Stimulated activated naive CD8-positive, alpha-beta T cell treated with anti-CD3 and anti-CD28 coated beads, Interleukin-15, Interleukin-2, amounts not matched to agents 100 ng/mL and 50 ng/mL, for 24 hours (primary cell): Measurements from ENCODE around the gene EPB41L4A.

ENCODE experiments used
- H3K27ac Mint-ChIP-seq: one replicate; pipeline ENCODE4 v1.8.0; 2021; ENCODE audit warnings: mild to moderate bottlenecking, mixed read lengths
- H3K27me3 Mint-ChIP-seq: one replicate; pipeline ENCODE4 v1.8.0; 2021; ENCODE audit warnings: mixed read lengths
- H3K36me3 Mint-ChIP-seq: one replicate; pipeline ENCODE4 v1.8.0; 2021; ENCODE audit warnings: low read depth, mixed read lengths
- H3K4me1 Mint-ChIP-seq: one replicate; pipeline ENCODE4 v1.8.0; 2021; ENCODE audit warnings: low read depth, mixed read lengths
- H3K4me3 Mint-ChIP-seq: one replicate; pipeline ENCODE4 v1.8.0; 2021; ENCODE audit warnings: mild to moderate bottlenecking, mixed read lengths
- H3K9me3 Mint-ChIP-seq: one replicate; pipeline ENCODE4 v1.8.0; 2021; ENCODE audit warnings: mixed read lengths

Gene EPB41L4A

GRCh38 chr5:112351225-112351624 is 67.9 kb downstream of the EPB41L4A start:
- Mint-ChIP-seq H3K4me3 (no peak overlapping the region), H3K9me3 (no peaks in the 10 kb centered on the region), H3K27me3 (peaks cover 3% of the 10 kb centered on the region), H3K27ac (no peak overlapping the region), H3K4me1 (no peaks in the 10 kb centered on the region), H3K36me3 (no peaks in the 10 kb centered on the region)

GRCh38 chr5:112350626-112351025 is 68.5 kb downstream of the EPB41L4A start:
- Mint-ChIP-seq H3K4me1 (no peaks in the 10 kb centered on the region), H3K36me3 (no peaks in the 10 kb centered on the region), H3K27me3 (peaks cover 3% of the 10 kb centered on the region), H3K9me3 (no peaks in the 10 kb centered on the region), H3K4me3 (no peak overlapping the region), H3K27ac (no peak overlapping the region)

GRCh38 chr5:112349371-112349770 is 69.7 kb downstream of the EPB41L4A start:
- Mint-ChIP-seq H3K4me3 (no peak overlapping the region), H3K27me3 (peaks cover 3% of the 10 kb centered on the region), H3K36me3 (no peaks in the 10 kb centered on the region), H3K9me3 (no peaks in the 10 kb centered on the region), H3K4me1 (no peaks in the 10 kb centered on the region), H3K27ac (no peak overlapping the region)

- H3K27me3 Mint-ChIP-seq, result no peaks in the 10 kb centered on the region
- H3K36me3 Mint-ChIP-seq, result no peaks in the 10 kb centered on the region
- H3K4me3 Mint-ChIP-seq, result no peak overlapping the region
- H3K27ac Mint-ChIP-seq, result no peak overlapping the region
- no peaks in the 10 kb centered on the region for H3K4me1 Mint-ChIP-seq
- no peaks in the 10 kb centered on the region for H3K9me3 Mint-ChIP-seq
Measured at GRCh38 chr5:112348915-112349314, 70.2 kb downstream of the EPB41L4A start.

GRCh38 chr5:112348387-112348786 is 70.7 kb downstream of the EPB41L4A start:
- Mint-ChIP-seq H3K27me3 (peaks cover 3% of the 10 kb centered on the region), H3K4me1 (no peaks in the 10 kb centered on the region), H3K4me3 (no peak overlapping the region), H3K9me3 (no peaks in the 10 kb centered on the region), H3K27ac (no peak overlapping the region), H3K36me3 (no peaks in the 10 kb centered on the region)

GRCh38 chr5:112346411-112347044 is 72.5 kb downstream of the EPB41L4A start:
- no peak overlapping the region for H3K4me3 Mint-ChIP-seq
- H3K4me1 Mint-ChIP-seq, result no peaks in the 10 kb centered on the region
- no peaks in the 10 kb centered on the region for H3K36me3 Mint-ChIP-seq
- peaks cover 3% of the 10 kb centered on the region for H3K27me3 Mint-ChIP-seq
- no peak overlapping the region for H3K27ac Mint-ChIP-seq
- no peaks in the 10 kb centered on the region for H3K9me3 Mint-ChIP-seq

- Mint-ChIP-seq H3K27ac (no peak overlapping the region), H3K9me3 (no peaks in the 10 kb centered on the region), H3K36me3 (no peaks in the 10 kb centered on the region), H3K4me3 (no peak overlapping the region), H3K27me3 (peaks cover 3% of the 10 kb centered on the region), H3K4me1 (no peaks in the 10 kb centered on the region)
Measured at GRCh38 chr5:112344540-112344939, 74.5 kb downstream of the EPB41L4A start.

- H3K36me3 Mint-ChIP-seq, result no peaks in the 10 kb centered on the region
- H3K27ac Mint-ChIP-seq, result no peak overlapping the region
- H3K27me3 Mint-ChIP-seq, result peaks cover 3% of the 10 kb centered on the region
- no peak overlapping the region for H3K4me3 Mint-ChIP-seq
- no peaks in the 10 kb centered on the region for H3K4me1 Mint-ChIP-seq
- no peaks in the 10 kb centered on the region for H3K9me3 Mint-ChIP-seq
Measured at GRCh38 chr5:112342389-112342788, 76.7 kb downstream of the EPB41L4A start.

GRCh38 chr5:112339761-112340160 is 79.3 kb downstream of the EPB41L4A start:
- Mint-ChIP-seq H3K36me3 (no peaks in the 10 kb centered on the region), H3K4me3 (no peak overlapping the region), H3K9me3 (no peaks in the 10 kb centered on the region), H3K27me3 (peaks cover 7% of the 10 kb centered on the region), H3K4me1 (no peaks in the 10 kb centered on the region), H3K27ac (no peak overlapping the region)

- peaks cover 7% of the 10 kb centered on the region for H3K27me3 Mint-ChIP-seq
- H3K27ac Mint-ChIP-seq, result no peak overlapping the region
- no peaks in the 10 kb centered on the region for H3K36me3 Mint-ChIP-seq
- no peaks in the 10 kb centered on the region for H3K4me1 Mint-ChIP-seq
- H3K4me3 Mint-ChIP-seq, result no peak overlapping the region
- no peaks in the 10 kb centered on the region for H3K9me3 Mint-ChIP-seq
Measured at GRCh38 chr5:112338681-112339337, 80.3 kb downstream of the EPB41L4A start.

GRCh38 chr5:112333331-112333781 is 85.7 kb downstream of the EPB41L4A start:
- Mint-ChIP-seq H3K4me1 (peaks cover 5% of the 10 kb centered on the region), H3K27me3 (peaks cover 15% of the 10 kb centered on the region), H3K27ac (no peak overlapping the region), H3K36me3 (no peaks in the 10 kb centered on the region), H3K4me3 (no peak overlapping the region), H3K9me3 (no peaks in the 10 kb centered on the region)

- Mint-ChIP-seq H3K27me3 (peaks cover 23% of the 10 kb centered on the region), H3K4me3 (no peak overlapping the region), H3K9me3 (no peaks in the 10 kb centered on the region), H3K36me3 (no peaks in the 10 kb centered on the region), H3K27ac (no peak overlapping the region), H3K4me1 (peaks cover 5% of the 10 kb centered on the region)
Measured at GRCh38 chr5:112331892-112332291, 87.2 kb downstream of the EPB41L4A start.

- peaks cover 5% of the 10 kb centered on the region for H3K4me1 Mint-ChIP-seq
- no peak overlapping the region for H3K4me3 Mint-ChIP-seq
- peaks cover 19% of the 10 kb centered on the region for H3K27me3 Mint-ChIP-seq
- no peak overlapping the region for H3K27ac Mint-ChIP-seq
- H3K9me3 Mint-ChIP-seq, result no peaks in the 10 kb centered on the region
- no peaks in the 10 kb centered on the region for H3K36me3 Mint-ChIP-seq
Measured at GRCh38 chr5:112329419-112330090, 89.5 kb downstream of the EPB41L4A start.

GRCh38 chr5:112323166-112323565 is 95.9 kb downstream of the EPB41L4A start:
- Mint-ChIP-seq H3K4me3 (no peak overlapping the region), H3K27ac (no peak overlapping the region), H3K27me3 (peaks cover 27% of the 10 kb centered on the region), H3K4me1 (no peaks in the 10 kb centered on the region), H3K9me3 (no peaks in the 10 kb centered on the region), H3K36me3 (no peaks in the 10 kb centered on the region)

- no peaks in the 10 kb centered on the region for H3K36me3 Mint-ChIP-seq
- no peak overlapping the region for H3K27ac Mint-ChIP-seq
- no peaks in the 10 kb centered on the region for H3K9me3 Mint-ChIP-seq
- no peaks in the 10 kb centered on the region for H3K4me1 Mint-ChIP-seq
- H3K27me3 Mint-ChIP-seq, result peaks cover 21% of the 10 kb centered on the region
- H3K4me3 Mint-ChIP-seq, result no peak overlapping the region
Measured at GRCh38 chr5:112320408-112320807, 98.7 kb downstream of the EPB41L4A start.
